ENCODE data around the gene C22orf39.

The C22orf39 gene

GRCh38 chr22:19412478-19412877, 35.0 kb downstream of the C22orf39 start:
- no peak for TF ChIP-seq ZNF274 (IDR thresholded peaks at IDR 0.05; ENCODE audit: low read depth, low read length)
- H3K4me3 ChIP-seq (ENCODE audit: low read length): no peak overlapping the region

GRCh38 chr22:19411690-19412045, 35.8 kb downstream of the C22orf39 start:
- H3K4me3 ChIP-seq (ENCODE audit: low read length): no peak overlapping the region
- no peak for TF ChIP-seq ZNF274 (IDR thresholded peaks at IDR 0.05; ENCODE audit: low read depth, low read length)

GRCh38 chr22:19410941-19411689, 36.4 kb downstream of the C22orf39 start:
- H3K4me3 ChIP-seq (ENCODE audit: low read length): no peak overlapping the region
- TF ChIP-seq ZNF274 (IDR thresholded peaks at IDR 0.05; ENCODE audit: low read depth, low read length): no peak

GRCh38 chr22:19407649-19408606, 39.6 kb downstream of the C22orf39 start:
- TF ChIP-seq ZNF274 (IDR thresholded peaks at IDR 0.05; ENCODE audit: low read depth, low read length): no peak

GRCh38 chr22:19406846-19407245, 40.7 kb downstream of the C22orf39 start:
- no peak overlapping the region for H3K4me3 ChIP-seq (ENCODE audit: low read length)
- TF ChIP-seq ZNF274 (IDR thresholded peaks at IDR 0.05; ENCODE audit: low read depth, low read length): no peak

More at GRCh38 chr22:19407649-19408606, 39.6 kb downstream of the C22orf39 start:
- H3K4me3 ChIP-seq (ENCODE audit: low read length): no peak overlapping the region

GRCh38 chr22:19406281-19406811, 41.2 kb downstream of the C22orf39 start:
- H3K4me3 ChIP-seq (ENCODE audit: low read length): no peak overlapping the region
- TF ChIP-seq ZNF274 (IDR thresholded peaks at IDR 0.05; ENCODE audit: low read depth, low read length): no peak

GRCh38 chr22:19405652-19406051, 41.9 kb downstream of the C22orf39 start:
- no peak overlapping the region for H3K4me3 ChIP-seq (ENCODE audit: low read length)
- no peak for TF ChIP-seq ZNF274 (IDR thresholded peaks at IDR 0.05; ENCODE audit: low read depth, low read length)

GRCh38 chr22:19405133-19405532, 42.4 kb downstream of the C22orf39 start:
- TF ChIP-seq ZNF274 (IDR thresholded peaks at IDR 0.05; ENCODE audit: low read depth, low read length): no peak

GRCh38 chr22:19404676-19405075, 42.8 kb downstream of the C22orf39 start:
- no peak for TF ChIP-seq ZNF274 (IDR thresholded peaks at IDR 0.05; ENCODE audit: low read depth, low read length)
- no peak overlapping the region for H3K4me3 ChIP-seq (ENCODE audit: low read length)

More at GRCh38 chr22:19405133-19405532, 42.4 kb downstream of the C22orf39 start:
- no peak overlapping the region for H3K4me3 ChIP-seq (ENCODE audit: low read length)

GRCh38 chr22:19402642-19403191, 44.8 kb downstream of the C22orf39 start:
- no peak for TF ChIP-seq ZNF274 (IDR thresholded peaks at IDR 0.05; ENCODE audit: low read depth, low read length)
- no peak overlapping the region for H3K4me3 ChIP-seq (ENCODE audit: low read length)

GRCh38 chr22:19401483-19401882, 46.0 kb downstream of the C22orf39 start:
- TF ChIP-seq ZNF274 (IDR thresholded peaks at IDR 0.05; ENCODE audit: low read depth, low read length): no peak
- H3K4me3 ChIP-seq (ENCODE audit: low read length): no peak overlapping the region

- TF ChIP-seq ZNF274 (IDR thresholded peaks at IDR 0.05; ENCODE audit: low read depth, low read length): no peak
- no peak overlapping the region for H3K4me3 ChIP-seq (ENCODE audit: low read length)
Measured at GRCh38 chr22:19400881-19401280, 46.6 kb downstream of the C22orf39 start.

GRCh38 chr22:19398652-19399051, 48.9 kb downstream of the C22orf39 start:
- no peak for TF ChIP-seq ZNF274 (IDR thresholded peaks at IDR 0.05; ENCODE audit: low read depth, low read length)

GRCh38 chr22:19398206-19398605, 49.3 kb downstream of the C22orf39 start:
- no peak overlapping the region for H3K4me3 ChIP-seq (ENCODE audit: low read length)
- no peak for TF ChIP-seq ZNF274 (IDR thresholded peaks at IDR 0.05; ENCODE audit: low read depth, low read length)

More at GRCh38 chr22:19398652-19399051, 48.9 kb downstream of the C22orf39 start:
- H3K4me3 ChIP-seq (ENCODE audit: low read length): no peak overlapping the region
